ENCODE data around the gene SAXO1.

Gene SAXO1

DNA sequence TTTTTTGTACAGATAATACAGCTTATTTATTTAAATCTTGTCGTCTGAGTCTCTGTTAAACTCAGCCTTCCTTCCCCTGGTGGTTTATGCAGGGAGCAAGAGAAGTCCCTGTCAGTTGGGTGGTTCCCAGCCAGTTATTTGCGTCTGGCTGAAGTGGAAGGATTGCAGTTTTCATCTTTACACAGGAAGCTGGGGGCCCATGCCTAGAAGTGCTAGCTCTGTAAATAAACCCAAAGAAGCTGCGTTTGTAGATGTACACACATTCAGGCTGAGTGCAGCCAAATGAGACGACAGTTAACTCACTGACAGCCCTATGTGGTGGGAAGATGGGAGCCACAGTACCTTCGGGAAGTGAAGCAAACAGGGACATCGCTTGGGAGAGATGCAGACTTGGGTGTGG, 122.1 kb downstream of the SAXO1 start:
- DNase-seq (ENCODE audit: low read depth): no peak

DNA sequence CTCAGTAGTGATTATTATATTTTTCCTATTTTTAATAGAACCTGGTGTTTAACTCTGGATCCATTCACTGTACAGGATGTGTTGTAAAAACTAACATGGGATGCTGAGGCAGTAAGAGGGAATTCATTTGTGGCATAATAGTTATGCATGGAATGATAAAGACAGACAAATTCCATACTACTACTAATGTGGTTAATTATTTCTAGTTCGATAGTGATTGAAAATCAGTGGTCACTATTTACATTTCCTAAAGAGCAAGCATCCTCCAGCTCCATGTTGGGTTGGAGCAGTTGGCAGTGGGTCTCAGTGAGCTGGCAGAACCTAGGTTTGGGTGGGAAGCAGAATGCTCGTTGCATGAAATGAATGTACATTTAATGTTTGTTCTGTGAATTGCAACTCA, 122.6 kb downstream of the SAXO1 start:
- DNase-seq (ENCODE audit: low read depth): no peak

DNA sequence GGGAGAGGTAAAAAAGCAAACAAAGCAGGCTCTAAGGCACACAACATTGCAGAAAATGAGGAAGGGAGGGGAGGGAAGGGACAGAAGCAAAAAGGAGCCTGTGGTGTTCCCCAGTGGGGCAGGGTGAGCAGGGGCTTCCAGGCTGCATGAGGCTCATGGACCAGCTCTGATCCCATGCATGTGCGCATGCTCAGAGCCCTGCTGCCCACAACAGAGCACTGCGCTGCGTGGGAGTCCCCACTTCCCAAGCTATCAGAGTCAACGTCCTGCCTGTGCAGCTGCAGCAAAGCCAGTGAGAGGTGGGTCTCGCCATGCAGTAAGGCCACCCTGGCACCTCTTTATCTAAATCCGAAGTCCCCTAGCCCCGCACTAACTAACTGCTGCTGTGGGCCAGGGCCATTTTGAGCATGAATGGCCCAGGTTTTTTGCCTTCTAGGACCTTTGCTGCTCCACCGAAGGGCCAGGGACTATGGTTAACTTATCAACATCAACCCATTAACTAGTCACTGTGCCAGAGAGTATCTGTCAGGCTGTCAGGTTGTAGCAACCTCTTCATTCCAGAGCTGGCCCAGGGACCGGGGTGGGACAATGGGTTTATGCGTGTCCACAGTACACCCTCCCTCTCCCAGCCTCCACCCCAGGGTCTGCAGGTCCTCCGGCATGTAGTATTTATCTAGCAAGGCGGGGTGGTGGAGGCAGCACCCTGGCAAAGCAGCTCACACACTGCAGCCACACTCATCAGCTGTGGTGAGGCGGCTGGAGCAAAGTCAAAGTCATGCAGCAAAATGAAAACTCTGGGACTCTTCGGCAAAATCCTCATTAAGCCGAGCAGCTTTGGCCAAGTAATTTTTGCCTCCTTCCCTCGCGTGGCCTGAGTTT, 123.6 kb downstream of the SAXO1 start:
- DNase-seq (ENCODE audit: low read depth): no peak

DNA sequence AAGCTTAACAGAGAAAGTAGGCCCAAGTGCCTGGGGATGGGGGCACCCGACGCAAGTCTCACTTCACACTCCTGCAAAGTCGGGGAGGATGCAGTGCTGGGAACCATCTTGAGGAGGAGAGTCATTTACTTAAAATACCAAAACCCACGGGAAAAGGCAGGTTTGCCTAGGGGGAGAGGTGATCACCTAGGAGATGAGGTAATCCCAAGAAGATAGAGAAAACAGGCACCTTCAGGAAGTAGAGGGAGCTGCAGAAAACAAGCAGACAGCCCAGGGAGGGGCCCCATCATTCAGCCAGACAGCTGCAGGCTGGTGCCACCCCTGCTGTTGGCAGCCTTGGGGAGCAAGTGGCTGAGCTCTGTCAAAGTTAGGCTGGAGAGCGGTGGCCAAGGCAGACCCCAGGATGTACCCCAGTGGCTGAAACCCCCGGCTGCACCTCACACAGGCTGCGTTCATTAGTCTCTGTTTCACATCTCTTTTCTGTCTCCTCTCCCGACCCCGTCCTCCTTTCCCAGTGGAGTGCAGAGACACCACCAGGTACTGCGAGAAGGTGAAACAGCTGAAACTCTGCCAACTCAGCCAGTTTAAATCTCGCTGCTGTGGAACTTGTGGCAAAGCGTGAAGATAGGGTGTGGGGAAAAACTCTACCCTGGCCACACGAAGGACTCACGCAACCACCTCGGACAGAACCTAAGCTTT, 124.9 kb downstream of the SAXO1 start:
- no peak for DNase-seq (ENCODE audit: low read depth)

DNA sequence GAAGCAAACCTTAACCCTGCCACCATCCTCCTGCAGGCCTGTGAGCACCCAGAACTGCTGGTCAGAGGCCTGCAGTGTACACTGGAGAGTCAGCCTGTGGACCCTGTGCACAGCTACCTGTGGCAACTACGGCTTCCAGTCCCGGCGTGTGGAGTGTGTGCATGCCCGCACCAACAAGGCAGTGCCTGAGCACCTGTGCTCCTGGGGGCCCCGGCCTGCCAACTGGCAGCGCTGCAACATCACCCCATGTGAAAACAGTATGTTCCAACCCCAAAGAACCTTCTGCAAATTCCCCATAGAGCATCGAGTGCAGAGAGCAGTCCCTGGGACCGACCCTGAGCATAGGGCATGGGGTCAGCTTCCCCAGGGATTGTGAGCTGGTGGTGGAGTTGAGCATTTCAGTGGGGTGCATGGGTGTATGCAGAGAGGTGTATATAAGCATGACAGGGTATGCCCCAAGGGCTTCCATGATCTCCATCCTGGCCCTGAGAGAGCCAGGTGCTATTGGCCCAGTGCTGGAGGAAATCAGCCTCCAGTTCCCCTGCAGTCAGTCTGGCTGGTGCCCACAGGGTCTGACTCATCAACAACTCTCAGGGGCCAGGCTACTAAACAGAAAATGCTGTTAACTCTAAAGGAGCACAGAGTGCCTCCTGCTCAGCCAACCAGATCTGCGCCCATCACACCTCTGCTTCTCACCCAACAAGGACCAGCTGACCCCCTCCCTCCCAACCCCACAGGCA, 126.2 kb downstream of the SAXO1 start:
- DNase-seq (ENCODE audit: low read depth): no peak

DNA sequence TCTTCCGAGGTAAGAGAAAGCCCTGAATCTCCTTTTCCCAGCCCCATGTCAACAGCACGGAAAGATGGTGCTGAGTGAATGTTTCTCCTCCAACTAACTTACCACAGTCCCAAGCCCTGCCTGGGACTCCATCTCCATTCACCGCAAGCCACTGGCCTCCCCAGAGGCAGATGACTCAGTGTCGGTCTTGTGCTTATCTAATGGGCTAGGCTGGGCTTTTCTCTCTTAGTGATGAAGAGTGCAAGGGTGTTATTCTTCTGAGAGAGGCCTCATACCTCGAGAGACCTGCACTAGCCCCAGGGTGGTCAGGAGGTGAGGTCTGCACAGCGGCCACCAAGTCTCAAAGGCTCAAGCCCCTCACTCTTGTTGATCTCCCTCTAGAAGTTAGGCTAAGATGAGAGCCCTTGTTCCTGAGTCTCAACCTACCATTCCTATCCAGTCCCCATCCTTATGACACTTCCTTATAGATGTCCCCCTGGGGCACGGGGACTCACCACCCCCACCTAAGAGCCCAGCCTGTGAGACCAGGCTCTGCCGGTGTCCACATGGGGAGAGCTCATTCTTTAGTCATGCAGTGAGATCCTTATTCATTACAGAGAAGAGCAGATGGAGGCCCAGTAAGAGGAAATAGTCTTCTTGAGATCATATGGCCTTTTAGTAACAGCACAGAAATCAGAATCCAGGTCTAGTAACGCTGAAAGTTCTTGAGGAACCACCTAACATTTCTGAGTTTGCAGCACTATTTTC, 127.0 kb downstream of the SAXO1 start:
- no peak for DNase-seq (ENCODE audit: low read depth)

DNA sequence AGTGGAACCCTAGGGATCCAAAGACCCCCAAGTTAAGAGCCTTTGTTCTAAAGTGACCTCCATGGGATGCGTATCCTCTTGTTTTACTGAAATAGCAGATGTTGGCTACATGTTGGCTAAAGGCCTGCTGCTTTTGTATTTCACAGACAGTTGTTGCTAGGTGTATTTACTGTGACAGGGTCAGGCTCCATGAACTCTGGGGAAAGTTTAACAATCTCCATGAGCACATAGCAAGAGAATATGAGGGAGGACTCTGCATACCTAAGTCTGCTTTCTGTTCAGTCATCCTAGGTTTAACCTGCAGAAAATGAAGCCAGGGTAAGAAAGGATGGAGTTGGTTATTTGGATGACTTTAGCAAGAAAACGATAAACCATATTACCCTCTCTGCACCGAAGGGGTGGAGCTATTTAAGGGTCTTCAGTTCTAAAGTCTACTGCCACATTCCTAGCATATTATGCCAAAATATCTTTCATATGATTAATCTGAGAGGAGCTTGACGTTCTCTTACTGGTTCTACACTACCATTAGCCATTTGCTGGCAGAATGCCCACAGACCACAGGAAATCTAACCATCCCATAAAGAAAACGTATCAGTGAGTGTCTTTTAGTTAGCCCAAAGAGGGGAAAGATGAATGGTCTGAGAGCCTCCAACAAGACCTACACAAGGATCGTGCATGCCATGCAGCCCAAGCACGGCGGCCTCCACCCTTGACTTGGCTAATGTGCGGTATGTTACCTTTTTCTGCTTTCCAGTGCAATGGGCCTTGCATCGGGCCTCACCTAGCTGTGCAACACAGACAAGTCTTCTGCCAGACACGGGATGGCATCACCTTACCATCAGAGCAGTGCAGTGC, 127.8 kb downstream of the SAXO1 start:
- DNase-seq (ENCODE audit: low read depth): no peak

DNA sequence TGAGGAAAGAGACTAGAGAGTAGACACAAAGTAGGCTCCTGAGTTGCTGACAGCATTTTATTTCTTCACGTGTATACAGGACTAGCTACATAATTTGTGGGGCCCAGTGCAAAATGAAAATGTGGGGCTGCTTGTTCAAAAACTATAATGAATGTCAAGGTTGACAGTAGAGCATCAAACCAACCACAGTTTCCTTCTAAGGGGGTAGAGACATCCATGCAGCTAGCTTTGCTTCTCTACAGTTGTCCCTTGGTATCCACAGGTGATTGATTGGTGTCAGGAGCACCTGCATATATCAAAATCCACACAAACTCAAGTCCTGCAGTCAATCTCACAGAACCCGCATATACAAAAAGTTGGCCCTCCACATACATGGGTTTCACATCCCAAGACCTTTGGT, 129.6 kb downstream of the SAXO1 start:
- DNase-seq (ENCODE audit: low read depth): no peak

DNA sequence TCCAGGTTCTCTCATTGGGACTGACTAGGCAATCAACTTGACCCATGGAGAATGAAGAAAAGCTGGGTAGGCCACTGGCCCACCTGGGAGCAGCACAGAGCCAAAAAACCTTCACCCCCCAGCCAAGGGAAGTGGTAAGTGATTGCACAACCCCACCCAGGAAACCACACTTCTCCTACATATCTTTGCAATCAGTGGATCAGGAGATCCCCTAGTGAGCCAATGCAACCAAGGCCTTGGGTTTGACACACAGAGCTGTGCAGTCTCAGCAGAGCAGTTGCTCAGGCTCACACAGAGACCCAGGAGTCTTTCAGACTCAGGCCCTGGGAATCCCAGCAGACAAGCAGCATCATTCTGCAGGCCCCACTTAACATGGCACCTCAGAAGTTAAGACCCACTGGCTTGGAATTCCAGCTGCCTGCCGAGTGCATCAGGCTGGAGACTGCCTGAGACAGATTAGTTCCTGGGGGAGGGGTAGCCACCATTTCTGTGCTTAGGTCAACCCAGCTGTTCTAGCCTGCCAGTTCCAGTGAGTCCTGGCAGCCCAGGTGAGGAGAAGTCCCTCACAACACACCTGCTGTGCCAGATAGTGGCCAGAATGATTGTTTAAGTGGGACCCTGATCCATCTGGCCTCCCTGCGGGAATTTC, 136.4 kb downstream of the SAXO1 start:
- DNase-seq (ENCODE audit: low read depth): no peak

DNA sequence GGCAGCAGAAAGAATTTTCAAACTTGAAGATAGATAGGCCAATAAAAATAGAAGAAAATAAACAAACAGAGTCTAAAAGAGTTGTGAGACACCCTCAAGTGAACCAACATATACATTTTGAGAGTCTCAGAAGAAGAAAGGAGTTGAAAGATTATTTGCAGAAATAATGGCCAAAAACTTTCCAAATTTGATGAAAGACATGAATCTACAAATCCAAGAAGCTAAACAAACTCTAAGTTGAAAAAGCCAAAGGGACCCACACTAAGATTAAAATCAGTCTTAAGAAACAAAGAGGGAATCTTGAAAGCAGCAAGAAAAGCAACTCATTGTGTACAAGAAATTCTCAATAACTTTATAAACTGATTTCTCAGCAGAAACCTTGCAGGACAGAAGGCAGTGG, 137.0 kb downstream of the SAXO1 start:
- DNase-seq (ENCODE audit: low read depth): no peak

DNA sequence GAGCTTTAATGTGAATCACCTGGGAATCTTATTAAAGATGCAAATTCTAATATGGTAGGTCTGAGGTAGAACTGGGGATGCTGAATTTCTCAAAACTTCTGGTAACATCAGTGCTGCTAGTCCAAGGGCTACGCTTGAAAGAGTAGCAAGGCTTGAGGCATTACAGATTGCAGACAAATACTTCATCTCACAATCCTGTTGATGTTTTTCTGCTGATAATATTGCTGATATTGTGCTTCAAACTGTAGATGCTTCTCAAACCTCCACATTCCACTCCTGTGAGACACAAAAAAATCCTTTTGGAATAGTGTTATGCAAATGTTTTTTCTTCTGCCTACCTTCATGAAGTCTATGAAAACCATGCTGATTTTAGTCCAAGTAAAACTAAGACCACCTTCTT, 139.5 kb downstream of the SAXO1 start:
- no peak for DNase-seq (ENCODE audit: low read depth)

DNA sequence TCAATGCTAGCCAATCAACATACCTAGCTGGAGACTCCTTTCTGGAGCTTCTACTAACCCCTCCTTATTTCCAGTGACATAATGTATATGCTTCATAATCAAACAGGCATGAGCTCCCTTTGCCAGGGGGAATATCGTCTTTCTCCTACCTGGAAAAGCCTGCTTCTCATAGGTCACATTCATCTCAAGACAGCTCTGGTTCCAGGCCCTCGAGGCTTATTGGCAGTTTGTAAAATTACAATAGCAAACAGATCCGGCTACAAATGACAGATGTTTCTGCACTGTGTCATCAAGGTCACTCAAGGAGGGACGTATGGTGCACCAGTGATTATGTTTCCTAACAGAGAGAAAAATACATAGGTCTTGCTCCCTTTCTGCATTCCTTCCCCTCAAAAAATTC, 140.0 kb downstream of the SAXO1 start:
- DNase-seq (ENCODE audit: low read depth): no peak

DNA sequence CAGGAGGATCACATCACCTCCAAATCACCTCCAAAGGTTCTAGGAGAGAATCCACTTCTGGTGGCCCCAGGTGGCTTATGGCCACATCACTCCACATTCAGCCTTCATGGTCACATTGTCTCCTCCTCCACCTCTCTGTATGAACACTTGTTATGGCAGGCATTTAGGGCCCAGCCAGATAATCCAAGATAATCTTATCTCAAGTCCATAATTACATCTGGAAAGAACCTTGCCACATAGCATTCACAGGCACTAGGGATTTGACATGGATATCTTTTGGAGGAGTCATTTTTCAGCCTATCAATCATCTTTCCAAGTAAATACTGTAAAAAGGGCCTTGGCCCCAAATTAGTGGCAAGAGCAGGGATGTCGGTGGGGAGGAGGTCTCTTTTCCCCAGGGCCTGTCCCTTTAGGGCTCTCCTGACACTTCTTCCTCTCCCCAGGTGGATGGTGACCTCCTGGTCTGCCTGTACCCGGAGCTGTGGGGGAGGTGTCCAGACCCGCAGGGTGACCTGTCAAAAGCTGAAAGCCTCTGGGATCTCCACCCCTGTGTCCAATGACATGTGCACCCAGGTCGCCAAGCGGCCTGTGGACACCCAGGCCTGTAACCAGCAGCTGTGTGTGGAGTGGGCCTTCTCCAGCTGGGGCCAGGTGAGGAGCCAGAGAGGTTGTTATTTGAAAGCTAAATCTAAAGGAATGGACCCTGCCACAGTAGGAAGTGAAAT, 140.9 kb downstream of the SAXO1 start:
- no peak for DNase-seq (ENCODE audit: low read depth)

DNA sequence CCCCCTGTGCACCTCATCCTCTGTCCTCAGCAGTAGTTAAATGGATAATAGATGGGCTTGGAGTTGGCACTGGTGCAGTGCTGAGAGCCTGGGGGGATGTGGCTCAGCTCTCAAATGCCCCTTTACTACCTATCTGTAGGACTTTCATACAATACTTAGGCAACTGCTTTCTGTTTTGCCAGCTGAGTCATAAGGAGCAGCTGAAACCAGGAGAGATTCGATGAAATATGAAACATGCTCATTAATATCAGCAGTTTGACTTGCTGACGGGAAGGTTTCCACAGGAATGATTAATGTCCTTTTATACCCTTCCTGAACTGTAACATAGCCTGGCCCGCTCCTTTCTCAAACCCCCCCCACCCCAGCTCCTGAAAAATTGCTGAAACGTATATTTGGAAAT, 142.6 kb downstream of the SAXO1 start:
- DNase-seq (ENCODE audit: low read depth): no peak

DNA sequence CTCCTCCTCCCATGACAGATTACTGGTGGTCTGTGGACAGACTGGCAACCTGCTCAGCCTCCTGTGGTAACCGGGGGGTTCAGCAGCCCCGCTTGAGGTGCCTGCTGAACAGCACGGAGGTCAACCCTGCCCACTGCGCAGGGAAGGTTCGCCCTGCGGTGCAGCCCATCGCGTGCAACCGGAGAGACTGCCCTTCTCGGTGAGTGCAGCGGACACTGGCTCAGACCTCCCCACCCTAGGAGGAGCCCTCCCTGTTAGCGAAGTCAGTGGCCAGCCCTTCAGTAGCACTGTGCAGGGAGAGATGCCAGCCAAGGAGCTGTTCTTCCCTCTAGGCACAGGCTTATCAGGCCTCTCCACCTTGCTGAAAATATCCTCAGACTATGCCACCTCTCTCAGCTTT, 143.5 kb downstream of the SAXO1 start:
- no peak for DNase-seq (ENCODE audit: low read depth)

DNA sequence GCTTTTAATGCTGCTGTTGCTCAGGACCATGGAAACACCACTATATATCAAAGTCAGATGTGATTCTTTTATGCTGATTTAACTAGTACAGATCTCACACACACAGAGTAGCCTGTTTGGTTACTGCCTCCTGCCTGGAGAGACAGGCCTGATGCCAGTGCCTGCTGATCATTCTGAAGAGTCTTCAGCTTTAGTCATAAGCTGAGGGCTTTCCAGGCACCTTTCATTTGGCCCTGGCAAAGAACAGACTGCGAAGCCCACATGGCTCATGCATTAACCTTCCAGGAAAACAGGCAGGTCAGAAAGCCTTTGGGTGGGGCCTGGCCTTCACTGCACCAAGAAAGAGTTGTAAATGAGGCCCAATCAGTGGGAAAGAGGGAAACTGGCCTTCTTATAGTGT, 144.7 kb downstream of the SAXO1 start:
- DNase-seq (ENCODE audit: low read depth): no peak

DNA sequence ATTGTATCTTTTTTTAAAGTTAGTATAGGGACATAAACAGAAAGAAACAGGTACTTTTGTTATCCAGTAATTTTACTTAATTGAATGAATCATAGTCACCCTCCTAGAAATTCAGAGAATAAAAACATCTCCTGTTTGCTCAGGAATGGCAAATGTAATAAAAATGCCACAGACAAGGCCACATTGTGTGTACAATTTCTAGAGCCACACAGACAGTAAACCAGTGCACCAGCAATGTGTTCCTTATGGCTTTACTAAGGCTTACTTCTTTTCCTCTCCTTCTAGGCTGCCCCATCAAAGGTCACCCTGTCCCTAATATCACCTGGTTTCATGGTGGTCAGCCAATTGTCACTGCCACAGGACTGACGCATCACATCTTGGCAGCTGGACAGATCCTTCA, 145.5 kb downstream of the SAXO1 start:
- no peak for DNase-seq (ENCODE audit: low read depth)

DNA sequence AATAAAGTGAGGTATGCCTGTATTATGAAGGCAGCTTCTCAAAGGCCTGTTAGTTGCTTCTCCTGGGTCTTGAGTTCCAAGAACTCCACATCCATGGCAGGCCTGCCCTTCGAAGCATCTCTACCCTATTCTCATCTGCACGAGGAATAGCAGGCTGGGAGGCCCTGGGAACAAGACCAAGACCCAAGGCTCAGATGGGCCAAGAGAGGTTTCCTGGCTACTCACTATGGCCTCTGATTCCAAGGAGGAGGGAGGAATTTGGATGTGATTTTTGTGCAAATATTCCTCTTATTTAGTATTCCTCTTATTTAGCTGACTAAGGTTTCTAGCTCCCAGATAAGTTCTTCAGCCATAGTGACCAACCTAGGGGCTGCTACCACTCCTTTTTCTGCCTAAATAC, 151.3 kb downstream of the SAXO1 start:
- no peak for DNase-seq (ENCODE audit: low read depth)

DNA sequence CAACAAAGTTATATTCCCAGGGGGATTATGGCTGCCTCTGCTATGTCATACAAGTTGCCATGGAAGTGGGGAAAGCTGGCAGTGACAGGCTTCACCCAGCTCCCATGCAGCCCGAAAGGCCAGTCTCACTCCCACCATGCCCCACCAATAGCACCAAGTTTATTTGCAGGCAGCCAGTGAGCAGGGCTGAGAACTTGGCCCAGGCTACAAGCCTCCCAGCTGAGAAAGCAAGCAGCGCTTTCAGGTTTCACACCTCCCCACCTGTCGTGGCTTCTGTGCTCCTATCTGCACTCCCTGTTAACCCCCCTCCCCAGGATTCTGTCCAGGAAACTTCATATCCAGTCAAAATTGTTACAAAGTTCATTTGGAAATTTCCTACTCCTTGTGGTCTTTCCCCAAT, 155.0 kb downstream of the SAXO1 start:
- no peak for DNase-seq (ENCODE audit: low read depth)
